AML-193 (cell line): ENCODE results near the gene FAM227A.
A peak's percentile ranks its signal among the peaks of the same experiment; 100 is the strongest.

Experiments
- DNase-seq, 2 experiments: peaks; one replicate each; lab custom pipeline; 2025; lab: John Stamatoyannopoulos, UW

The FAM227A gene

GRCh38 chr22:38656256-38657044 lies at the start of gene FAM227A, which contains the start of gene CBY1:
FAM227A (minus strand) TSS chr22:38656392; CDS start chr22:38650168, 6,224 bp downstream.
CBY1 (plus strand) TSS chr22:38656638; CDS start chr22:38668055, 11,417 bp downstream.
- peak; percentile 78 for DNase-seq

DNA sequence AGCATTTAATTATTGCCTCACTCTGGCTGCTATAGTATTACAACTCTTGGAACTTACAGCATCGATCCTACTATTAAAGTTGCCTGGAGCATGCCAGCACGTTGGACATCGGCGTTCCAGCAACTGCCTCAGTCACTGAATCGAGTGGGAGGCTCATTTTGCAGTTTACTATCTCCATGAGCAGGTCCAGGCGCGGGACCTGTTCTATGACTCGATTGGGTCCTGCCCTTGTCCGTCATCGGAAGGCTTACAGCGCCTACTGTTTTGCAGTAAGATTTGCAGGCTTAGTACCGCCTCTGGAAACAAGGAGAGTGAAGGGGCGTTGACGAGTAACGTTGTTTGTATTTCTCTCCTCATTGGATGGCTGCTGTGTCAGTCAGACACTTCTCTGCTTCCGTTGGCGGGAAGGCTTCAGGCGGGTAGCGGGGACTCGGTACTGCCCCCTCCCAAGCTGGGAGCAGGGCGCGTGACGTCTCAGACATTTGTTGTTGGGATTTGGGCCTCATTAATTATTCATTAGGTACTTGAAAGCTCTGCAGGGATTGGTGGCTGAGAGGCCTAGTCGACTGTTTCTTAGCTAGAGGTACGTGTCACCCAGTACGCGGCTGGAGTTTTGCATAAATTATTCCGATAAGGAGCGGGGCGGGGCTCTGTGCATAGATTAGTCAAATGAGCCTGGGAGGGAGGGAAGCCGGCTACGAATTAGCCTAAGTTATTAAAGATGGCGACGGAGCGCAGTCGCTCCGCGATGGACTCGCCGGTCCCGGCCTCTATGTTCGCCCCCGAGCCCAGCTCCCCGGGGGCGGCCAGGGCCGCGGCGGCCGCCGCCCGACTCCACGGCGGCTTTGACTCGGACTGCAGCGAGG lies 49.3 kb upstream of the FAM227A start, which contains the start of gene GTPBP1:
TSS of gene GTPBP1 (plus strand) at position 710 of the 866 bp plus-strand sequence. CDS start at position 722, 12 bp downstream.
- peak; percentile 99 to 100 for DNase-seq

DNA sequence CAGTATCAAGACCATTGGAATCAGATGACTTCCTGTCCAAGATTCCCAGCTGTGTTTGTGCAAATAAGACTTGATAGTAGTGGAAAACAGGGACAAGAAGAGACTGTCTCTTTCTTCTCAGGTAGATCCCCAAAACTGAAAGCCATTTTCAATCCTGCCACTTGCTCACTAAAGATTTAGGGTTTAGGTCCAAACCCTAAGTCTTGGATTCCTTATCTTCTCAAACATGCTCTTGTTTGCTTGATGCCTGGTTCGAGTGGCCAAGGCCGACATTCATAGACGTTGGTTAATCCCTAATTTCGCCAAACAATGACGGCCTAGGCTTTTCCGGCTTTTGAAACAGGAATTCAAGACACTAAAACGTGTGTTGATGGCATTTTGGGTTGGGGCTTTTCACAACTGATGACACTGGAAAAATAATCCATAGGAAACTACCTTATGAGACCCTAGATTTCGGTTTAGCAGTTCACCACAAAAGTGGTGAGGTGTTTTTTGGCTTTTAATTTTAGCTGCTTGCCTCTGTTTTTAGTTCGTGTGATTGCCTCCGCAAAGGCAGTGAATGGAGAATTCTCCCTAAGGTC lies 48.6 kb upstream of the FAM227A start:
- DNase-seq, result no peak

GRCh38 chr22:38700789-38701628 lies 44.8 kb upstream of the FAM227A start, which contains the start of gene JOSD1:
JOSD1 (minus strand) TSS chr22:38700943; CDS start chr22:38699987, 956 bp downstream.
- peak; percentile 62 to 69 for DNase-seq

- DNase-seq, result peak; percentile 43 to 51
Observed at GRCh38 chr22:38700270-38700788, 44.1 kb upstream of the FAM227A start.

- no peak for DNase-seq
Observed at GRCh38 chr22:38699784-38700183, 43.6 kb upstream of the FAM227A start.

DNA sequence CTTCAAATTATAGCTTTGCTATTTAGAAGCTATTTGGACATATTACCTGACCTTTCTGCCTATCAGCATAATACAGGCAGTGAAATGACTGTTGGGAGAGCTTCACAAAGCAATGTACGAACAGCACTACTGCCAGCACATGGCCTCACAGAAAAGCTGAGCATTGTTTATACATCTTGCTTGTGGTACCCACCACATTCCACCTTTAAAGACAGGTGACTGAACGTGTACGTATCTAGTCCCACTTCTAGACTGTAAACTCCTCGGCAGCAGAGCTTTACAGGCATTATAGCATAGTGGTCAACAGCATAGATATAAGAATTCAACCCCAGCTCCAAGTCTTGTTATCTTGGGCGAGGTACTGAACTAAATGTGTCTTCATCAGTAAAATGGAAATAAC lies 43.0 kb upstream of the FAM227A start:
- DNase-seq, result no peak

DNA sequence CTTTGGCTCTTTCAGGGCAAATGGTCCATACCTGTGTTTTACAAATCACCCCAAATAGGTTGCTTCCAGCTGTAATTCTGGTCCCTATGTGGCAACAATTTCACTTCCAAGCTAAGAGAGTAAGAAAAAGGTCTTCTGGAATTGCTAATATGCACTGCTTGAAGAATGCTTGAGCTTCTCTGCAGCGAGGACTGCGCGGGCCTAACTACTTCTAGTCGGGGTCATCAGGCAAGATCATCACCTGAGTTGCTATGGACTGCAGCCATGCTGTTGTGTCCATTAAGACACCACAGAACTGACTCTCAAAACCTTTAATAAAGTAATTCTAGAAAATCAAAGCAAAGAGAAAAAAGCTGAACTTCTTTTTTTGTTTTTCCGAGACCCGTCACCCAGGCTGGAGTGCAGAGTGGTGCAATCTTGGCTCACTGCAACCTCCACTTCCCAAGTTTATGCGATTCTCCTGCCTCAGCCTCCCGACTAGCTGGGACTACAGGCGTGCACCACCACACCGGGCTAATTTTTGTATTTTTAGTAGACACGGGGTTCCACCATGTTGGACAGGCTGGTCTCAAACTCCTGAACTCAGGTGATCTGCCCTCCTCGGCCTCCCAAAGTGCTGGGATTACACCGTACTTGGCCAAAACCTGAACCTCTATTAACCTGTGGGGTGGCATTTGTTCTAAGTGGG lies 42.4 kb upstream of the FAM227A start:
- DNase-seq, result no peak

- no peak for DNase-seq
Observed at GRCh38 chr22:38697425-38698089, 41.4 kb upstream of the FAM227A start.

DNA sequence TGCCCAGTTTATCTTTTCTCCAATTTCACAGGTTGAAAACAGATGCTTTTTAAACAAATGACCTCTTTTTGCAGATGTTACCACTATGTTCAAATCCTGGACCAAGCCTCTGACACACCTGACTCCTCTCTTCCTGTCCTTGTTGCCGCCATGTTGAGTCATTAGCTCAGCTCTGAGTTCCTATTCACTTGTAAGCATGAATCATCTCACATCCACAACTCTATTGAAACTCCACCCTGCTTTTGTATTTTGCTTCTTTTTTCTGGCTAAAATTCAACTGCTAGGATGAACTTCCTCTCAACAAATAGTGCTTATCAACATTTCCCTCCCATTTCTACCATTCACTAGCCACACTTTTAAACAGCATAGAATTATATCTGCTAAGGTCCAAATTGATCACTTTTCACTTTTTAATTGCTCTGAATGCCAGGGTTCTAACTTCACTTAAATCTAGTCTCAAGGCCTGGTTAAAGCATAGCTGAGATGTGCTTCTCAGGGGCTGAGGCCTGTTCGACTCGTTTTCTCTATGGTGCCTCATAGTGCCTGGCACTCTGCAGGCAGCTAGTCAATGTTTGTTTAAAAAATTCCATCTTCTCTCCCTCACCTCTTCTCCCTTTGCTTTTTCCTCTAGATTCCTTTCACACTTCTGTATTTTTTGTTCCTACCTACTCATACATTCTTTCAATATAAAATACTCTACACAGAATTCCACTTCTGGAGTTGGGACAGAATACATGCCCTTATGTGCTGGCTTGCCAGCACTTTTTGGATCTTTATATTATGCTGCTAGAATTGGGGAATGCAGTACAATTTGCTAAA lies 40.6 kb upstream of the FAM227A start:
- peak; percentile 52 to 60 for DNase-seq

- DNase-seq, result no peak
Observed at GRCh38 chr22:38694940-38695339, 38.7 kb upstream of the FAM227A start.

DNA sequence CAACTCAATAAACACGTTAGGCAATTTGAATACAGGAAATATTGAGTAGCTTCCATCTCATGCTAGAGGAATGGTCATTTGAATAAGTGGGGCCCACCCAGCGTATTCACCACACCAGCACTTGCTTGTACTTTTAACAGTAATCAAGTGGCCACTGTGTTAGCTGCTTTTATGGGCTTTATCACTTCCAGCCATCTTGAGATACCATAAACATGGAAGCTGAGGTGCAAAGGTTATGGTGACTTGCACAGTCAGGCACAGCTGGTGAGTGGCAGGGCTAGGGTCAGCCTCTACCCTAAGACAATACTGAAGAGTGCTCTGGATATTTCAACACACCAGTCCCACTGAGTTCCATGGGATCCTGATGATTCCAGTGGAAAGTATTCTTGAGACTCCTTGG lies 37.9 kb upstream of the FAM227A start:
- DNase-seq, result no peak

DNA sequence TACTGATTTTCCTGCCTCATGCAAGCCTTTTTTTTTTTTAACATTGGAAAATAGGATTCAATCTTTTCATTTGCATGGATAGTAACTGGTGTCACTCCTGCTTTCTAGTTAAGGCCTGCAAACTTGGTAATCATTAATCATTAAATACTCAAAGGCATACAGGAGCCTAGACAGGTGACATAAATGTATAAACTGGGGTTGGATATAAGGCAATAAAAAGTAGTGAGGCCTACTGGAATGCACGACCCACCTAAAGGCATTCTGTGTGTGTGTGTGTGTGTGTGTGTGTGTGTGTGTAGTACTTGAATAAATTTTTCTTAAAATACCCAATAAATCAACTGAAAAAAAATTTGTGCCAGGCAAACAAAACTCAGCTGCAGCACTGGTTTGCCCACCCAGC lies 33.5 kb upstream of the FAM227A start:
- DNase-seq, result no peak

- DNase-seq, result no peak
Observed at GRCh38 chr22:38685761-38686160, 29.6 kb upstream of the FAM227A start.

DNA sequence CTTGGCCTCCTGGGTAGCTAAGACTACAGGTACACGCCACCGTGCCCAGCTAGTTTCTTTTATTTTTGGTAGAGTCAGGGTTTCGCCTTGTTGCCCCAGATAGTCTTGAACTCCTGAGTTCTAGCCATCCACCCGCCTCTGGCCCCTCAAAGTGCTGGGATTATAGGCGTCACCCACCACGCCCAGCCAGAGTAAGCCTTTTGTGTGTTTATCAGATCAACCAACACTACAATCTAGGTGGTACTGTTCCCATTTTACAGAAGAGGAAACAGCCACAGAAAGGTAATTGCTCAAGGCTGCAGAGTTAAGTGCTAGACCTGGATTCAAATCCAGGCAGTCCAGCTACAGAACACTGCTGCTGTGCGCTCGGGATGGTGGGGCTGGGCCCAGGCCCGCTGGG lies 28.7 kb upstream of the FAM227A start:
- no peak for DNase-seq

DNA sequence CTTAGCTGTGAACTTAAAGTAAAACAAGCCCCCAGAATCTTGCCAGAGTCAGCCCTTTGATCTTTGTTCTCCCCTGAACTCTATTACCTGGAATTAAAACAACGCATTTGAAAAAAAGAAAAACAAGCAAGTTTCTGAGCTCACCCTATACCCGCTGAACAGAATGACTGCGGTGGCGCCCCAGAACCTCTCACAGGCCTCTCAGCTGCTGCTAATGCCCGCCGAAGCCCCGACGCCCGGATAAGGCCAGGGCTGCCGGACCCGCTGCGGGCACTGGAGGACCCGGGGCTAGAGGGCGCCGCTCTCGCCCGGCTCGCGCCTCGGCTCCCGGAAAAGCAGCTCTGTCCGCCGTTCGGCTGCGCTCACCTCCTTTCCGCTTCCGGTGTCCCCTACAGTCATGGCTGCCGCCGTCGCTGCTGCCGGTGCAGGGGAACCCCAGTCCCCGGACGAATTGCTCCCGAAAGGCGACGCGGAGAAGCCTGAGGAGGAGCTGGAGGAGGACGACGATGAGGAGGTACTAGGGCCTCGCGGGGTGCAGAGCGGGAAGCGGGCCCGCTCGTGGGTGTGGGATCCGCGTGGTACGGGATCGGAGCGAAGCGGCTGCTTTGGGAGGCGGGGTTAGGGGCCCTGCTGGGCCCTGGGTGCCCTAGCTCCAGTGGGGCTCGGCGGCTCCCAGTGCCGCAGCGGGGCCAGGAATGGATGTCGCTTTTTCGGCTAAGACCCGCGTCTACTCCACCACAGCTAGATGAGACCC lies 25.6 kb upstream of the FAM227A start, which contains the start of gene TOMM22:
TSS of gene TOMM22 (plus strand) at position 376 of the 754 bp plus-strand sequence. CDS start at position 398, 22 bp downstream.
- peak; percentile 90 to 91 for DNase-seq

GRCh38 chr22:38675833-38676232 lies 19.6 kb upstream of the FAM227A start:
- DNase-seq, result no peak

GRCh38 chr22:38674888-38675287 lies 18.7 kb upstream of the FAM227A start:
- no peak for DNase-seq
